ENCODE measurements around the gene IFNAR1. TPM values are rescaled to one million over a fixed set of nuclear protein-coding genes. Genes with fewer than 3 reads are reported as not detected.

IFNAR1 gene
- total and polyA plus RNA-seq, 2 donors (not counting 3 experiments of a cell fraction or from before 2014, with no cell fraction given) = 16.2 to 47.8 TPM

DNA sequence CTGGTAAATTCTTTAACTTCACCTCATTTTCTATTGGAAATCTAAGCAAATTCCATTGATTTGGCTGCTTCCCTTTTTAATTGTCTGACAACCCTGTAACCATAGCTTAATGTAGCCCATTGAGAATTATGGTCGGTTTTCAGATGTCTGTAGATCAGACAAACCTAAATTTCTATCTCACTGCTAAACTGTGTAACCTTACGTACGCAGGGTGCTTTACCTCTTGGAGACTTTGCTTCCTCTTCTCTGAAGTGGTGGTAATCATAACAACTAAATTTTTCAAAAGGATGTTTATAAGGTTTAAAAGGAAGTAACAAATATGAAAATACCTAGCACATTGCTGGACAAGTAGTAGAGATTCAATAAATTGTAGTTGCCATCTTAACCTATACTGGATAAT lies 25.9 kb downstream of the IFNAR1 start:
- dilution Hi-C loops (cut with MboI; ENCODE audit: extremely low pct_ligation_motif_present, low sequenced_read_pairs) = no loop called here
- Histone ChIP-seq H4K20me1 (replicated peaks; ENCODE audit: control insufficient read depth, extremely low read depth, insufficient read depth, low read length) (no peaks in the 10 kb centered on the region), H3K27ac (ENCODE audit: insufficient read depth, low read depth, low read length) (no peak overlapping the region), H3K79me2 (ENCODE audit: control insufficient read depth, insufficient read depth, low read length) (no peaks in the 10 kb centered on the region), H3K4me3 (replicated peaks in 1 of 3; ENCODE audit: insufficient read depth in 1 of 3, low read depth in 1 of 3, low read length in 3 of 3) (no peak overlapping the region), H3K9me3 (replicated peaks; ENCODE audit: control insufficient read depth, insufficient read depth, low read length) (no peaks in the 10 kb centered on the region), H3K4me1 (ENCODE audit: control insufficient read depth, extremely low read depth, insufficient read depth, low read length) (peaks cover 8% of the 10 kb centered on the region), H2AFZ (ENCODE audit: low read depth, low read length) (no peak overlapping the region), H3K36me3 (ENCODE audit: control insufficient read depth in 2 of 2, extremely low read depth in 1 of 2, insufficient read depth in 2 of 2, low read length in 2 of 2) (peaks cover 2 to 6% of the 10 kb centered on the region in 2 experiments), H3K27me3 (ENCODE audit: control insufficient read depth in 2 of 2, insufficient read depth in 2 of 2, low read length in 2 of 2) (no peaks in the 10 kb centered on the region), H3K4me2 (ENCODE audit: insufficient read depth, low read length) (no peak overlapping the region), H3K9me1 (replicated peaks; ENCODE audit: control insufficient read depth, extremely low read depth, insufficient read depth, low read length) (peaks cover 2% of the 10 kb centered on the region), H3K9ac (replicated peaks; ENCODE audit: extremely low read depth, insufficient read depth, low read length) (no peak overlapping the region)
- POLR2A ChIA-PET = no interaction called here
- intact Hi-C loops (cut with micrococcal nuclease) = no loop called here
- FAIRE-seq (no peak), DNase-seq (ENCODE audit: low read depth, low spot score) (no peak)
- TF ChIP-seq, protein P1, sequence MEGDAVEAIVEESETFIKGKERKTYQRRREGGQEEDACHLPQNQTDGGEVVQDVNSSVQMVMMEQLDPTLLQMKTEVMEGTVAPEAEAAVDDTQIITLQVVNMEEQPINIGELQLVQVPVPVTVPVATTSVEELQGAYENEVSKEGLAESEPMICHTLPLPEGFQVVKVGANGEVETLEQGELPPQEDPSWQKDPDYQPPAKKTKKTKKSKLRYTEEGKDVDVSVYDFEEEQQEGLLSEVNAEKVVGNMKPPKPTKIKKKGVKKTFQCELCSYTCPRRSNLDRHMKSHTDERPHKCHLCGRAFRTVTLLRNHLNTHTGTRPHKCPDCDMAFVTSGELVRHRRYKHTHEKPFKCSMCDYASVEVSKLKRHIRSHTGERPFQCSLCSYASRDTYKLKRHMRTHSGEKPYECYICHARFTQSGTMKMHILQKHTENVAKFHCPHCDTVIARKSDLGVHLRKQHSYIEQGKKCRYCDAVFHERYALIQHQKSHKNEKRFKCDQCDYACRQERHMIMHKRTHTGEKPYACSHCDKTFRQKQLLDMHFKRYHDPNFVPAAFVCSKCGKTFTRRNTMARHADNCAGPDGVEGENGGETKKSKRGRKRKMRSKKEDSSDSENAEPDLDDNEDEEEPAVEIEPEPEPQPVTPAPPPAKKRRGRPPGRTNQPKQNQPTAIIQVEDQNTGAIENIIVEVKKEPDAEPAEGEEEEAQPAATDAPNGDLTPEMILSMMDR (IDR thresholded peaks at IDR 0.05; ENCODE audit: extremely low read depth in 1 of 2, insufficient read depth in 1 of 2, low read depth in 1 of 2, low read length in 2 of 2) = no peak
- TF ChIP-seq FOS (IDR thresholded peaks at IDR 0.05; ENCODE audit: borderline replicate concordance, insufficient read depth, low read length) (no peak), POLR2A (IDR thresholded peaks at IDR 0.05; ENCODE audit: low read depth, low read length) (no peak), MYC (IDR thresholded peaks at IDR 0.05; ENCODE audit: low read depth, low read length) (no peak), EZH2 (IDR thresholded peaks at IDR 0.05; ENCODE audit: borderline replicate concordance, low read depth, low read length, severe bottlenecking) (no peak), POLR2AphosphoS5 (IDR thresholded peaks at IDR 0.05; ENCODE audit: insufficient read depth, low read depth, low read length) (no peak)
- TF ChIP-seq, protein P2, sequence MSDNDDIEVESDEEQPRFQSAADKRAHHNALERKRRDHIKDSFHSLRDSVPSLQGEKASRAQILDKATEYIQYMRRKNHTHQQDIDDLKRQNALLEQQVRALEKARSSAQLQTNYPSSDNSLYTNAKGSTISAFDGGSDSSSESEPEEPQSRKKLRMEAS (IDR thresholded peaks at IDR 0.05; ENCODE audit: insufficient read depth, insufficient read length) = no peak
- CTCF ChIA-PET = interaction anchor here (0.5 to 6.2 kb wide), 2 partner anchors 10 to 94 kb away, joined by 4 to 63 read pairs; no protein-coding TSS in a partner anchor
- no TSS peak for BruUV-seq (replicated peaks)
